Measurements from ENCODE around the gene BBOX1.
"Not testable (repeated sequence)": the region's sequence is repeated elsewhere in the genome, so short reads cannot be mapped to it uniquely, and the experiment has no call there.

Gene BBOX1

GRCh38 chr11:27088353-27088752, 47.7 kb downstream of the BBOX1 start:
- no peak for DNase-seq (ENCODE audit: extremely low read depth, insufficient read length)
- Histone ChIP-seq H3K4me3 (replicated peaks; ENCODE audit: low read depth, low read length) (no peak overlapping the region), H3K27me3 (replicated peaks; ENCODE audit: control insufficient read depth, insufficient read depth, low read length) (no peaks in the 10 kb centered on the region), H3K36me3 (ENCODE audit: control insufficient read depth, insufficient read depth, low read length) (no peaks in the 10 kb centered on the region)
- no peak for TF ChIP-seq CTCF (IDR thresholded peaks at IDR 0.05; ENCODE audit: insufficient read depth, low read length, poor library complexity, severe bottlenecking)

- no peak for TF ChIP-seq CTCF (IDR thresholded peaks at IDR 0.05; ENCODE audit: insufficient read depth, low read length, poor library complexity, severe bottlenecking)
- DNase-seq (ENCODE audit: extremely low read depth, insufficient read length): no peak
- Histone ChIP-seq H3K27me3 (replicated peaks; ENCODE audit: control insufficient read depth, insufficient read depth, low read length) (no peaks in the 10 kb centered on the region), H3K4me3 (replicated peaks; ENCODE audit: low read depth, low read length) (no peak overlapping the region), H3K36me3 (ENCODE audit: control insufficient read depth, insufficient read depth, low read length) (no peaks in the 10 kb centered on the region)
These were observed 49.1 kb downstream of the BBOX1 start for GRCh38 chr11:27089746-27090145.

- H3K27me3 ChIP-seq (replicated peaks; ENCODE audit: control insufficient read depth, insufficient read depth, low read length); H3K36me3 ChIP-seq (ENCODE audit: control insufficient read depth, insufficient read depth, low read length); H3K4me3 ChIP-seq (replicated peaks; ENCODE audit: low read depth, low read length); DNase-seq (ENCODE audit: extremely low read depth, insufficient read length): not testable (repeated sequence)
These were observed 49.8 kb downstream of the BBOX1 start for GRCh38 chr11:27090357-27090948.

- no peak overlapping the region for H3K4me3 ChIP-seq (replicated peaks; ENCODE audit: low read depth, low read length)
- no peak for DNase-seq (ENCODE audit: extremely low read depth, insufficient read length)
- no peaks in the 10 kb centered on the region for H3K36me3 ChIP-seq (ENCODE audit: control insufficient read depth, insufficient read depth, low read length)
- H3K27me3 ChIP-seq (replicated peaks; ENCODE audit: control insufficient read depth, insufficient read depth, low read length): no peaks in the 10 kb centered on the region
- no peak for TF ChIP-seq CTCF (IDR thresholded peaks at IDR 0.05; ENCODE audit: insufficient read depth, low read length, poor library complexity, severe bottlenecking)
These were observed 53.5 kb downstream of the BBOX1 start for GRCh38 chr11:27094120-27094519.

- no peak for TF ChIP-seq CTCF (IDR thresholded peaks at IDR 0.05; ENCODE audit: insufficient read depth, low read length, poor library complexity, severe bottlenecking)
- H3K4me3 ChIP-seq (replicated peaks; ENCODE audit: low read depth, low read length): no peak overlapping the region
- no peaks in the 10 kb centered on the region for H3K27me3 ChIP-seq (replicated peaks; ENCODE audit: control insufficient read depth, insufficient read depth, low read length)
- DNase-seq (ENCODE audit: extremely low read depth, insufficient read length): no peak
- H3K36me3 ChIP-seq (ENCODE audit: control insufficient read depth, insufficient read depth, low read length): no peaks in the 10 kb centered on the region
These were observed 54.4 kb downstream of the BBOX1 start for GRCh38 chr11:27095059-27095458.

- no peak for TF ChIP-seq CTCF (IDR thresholded peaks at IDR 0.05; ENCODE audit: insufficient read depth, low read length, poor library complexity, severe bottlenecking)
- Histone ChIP-seq H3K36me3 (ENCODE audit: control insufficient read depth, insufficient read depth, low read length) (no peaks in the 10 kb centered on the region), H3K4me3 (replicated peaks; ENCODE audit: low read depth, low read length) (no peak overlapping the region), H3K27me3 (replicated peaks; ENCODE audit: control insufficient read depth, insufficient read depth, low read length) (no peaks in the 10 kb centered on the region)
- DNase-seq (ENCODE audit: extremely low read depth, insufficient read length): no peak
These were observed 55.3 kb downstream of the BBOX1 start for GRCh38 chr11:27095887-27096286.
